Dermis microvascular lymphatic vessel endothelial cell (primary cell): ENCODE results near the gene ZCCHC17. TPM values are rescaled to one million over a fixed set of nuclear protein-coding genes. Genes with fewer than 3 reads are reported as not detected.

ENCODE experiments used
- total RNA-seq: library from RNA; depleted of rRNA; stranded (reverse); fragments of >200 nt; gene quantifications from 2 replicates; pipeline ENCODE4 v1.2.1, GENCODE V29; 2014

ZCCHC17 gene
- total RNA-seq, 1 donor from 2014 or later, result 24.4 TPM

Other genes with a start within 250 kb of the ZCCHC17 start
- gene PUM1, start 231.3 kb upstream of the ZCCHC17 start, total RNA-seq, result 58.5 and 79.9 TPM in 2 replicates
- under 0.01 TPM in 1 of 2 replicates, not detected in the other for gene NKAIN1, start 57.1 kb upstream of the ZCCHC17 start, total RNA-seq
- gene SNRNP40, start 244 bp upstream of the ZCCHC17 start, total RNA-seq, result 117 and 148 TPM in 2 replicates
- 0.13 and 1.3 TPM in 2 replicates for gene FABP3, start 76.0 kb downstream of the ZCCHC17 start, total RNA-seq
- 5.9 and 15.0 TPM in 2 replicates for gene SERINC2, start 116.2 kb downstream of the ZCCHC17 start, total RNA-seq